GM21825 (cell line): ENCODE results near the gene GRHPR.
"Not testable (repeated sequence)": the region's sequence is repeated elsewhere in the genome, so short reads cannot be mapped to it uniquely, and the experiment has no call there.

Source experiments
- ATAC-seq: cut with Tn5 transposase; IDR thresholded peaks from one replicate; pipeline ENCODE4 v1.9.1; 2021; ENCODE audit warnings: mild to moderate bottlenecking, moderate library complexity; ENCODE audit not compliant: unreplicated experiment

GRHPR gene

GRCh38 chr9:37444890-37445289 lies 22.4 kb downstream of the GRHPR start:
- no peak for ATAC-seq

DNA sequence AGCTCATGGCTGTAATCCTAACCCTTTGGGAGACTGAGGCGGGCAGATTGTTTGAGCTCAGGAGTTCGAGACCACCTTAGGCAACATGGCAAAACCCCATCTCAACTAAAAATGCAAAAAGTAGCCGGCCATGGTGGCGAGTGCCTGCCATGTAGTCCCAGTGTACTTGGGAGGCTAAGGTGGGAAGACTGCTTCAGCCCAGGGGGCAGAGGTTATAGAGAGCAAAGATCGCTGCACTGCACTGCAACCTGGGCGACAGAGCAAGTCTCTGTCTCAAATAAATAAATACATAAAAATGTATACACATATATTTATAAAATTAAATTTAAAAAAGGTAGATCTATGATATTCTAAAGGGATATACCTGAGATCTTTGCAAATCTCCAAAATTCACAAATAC lies 23.3 kb downstream of the GRHPR start:
- no peak for ATAC-seq

DNA sequence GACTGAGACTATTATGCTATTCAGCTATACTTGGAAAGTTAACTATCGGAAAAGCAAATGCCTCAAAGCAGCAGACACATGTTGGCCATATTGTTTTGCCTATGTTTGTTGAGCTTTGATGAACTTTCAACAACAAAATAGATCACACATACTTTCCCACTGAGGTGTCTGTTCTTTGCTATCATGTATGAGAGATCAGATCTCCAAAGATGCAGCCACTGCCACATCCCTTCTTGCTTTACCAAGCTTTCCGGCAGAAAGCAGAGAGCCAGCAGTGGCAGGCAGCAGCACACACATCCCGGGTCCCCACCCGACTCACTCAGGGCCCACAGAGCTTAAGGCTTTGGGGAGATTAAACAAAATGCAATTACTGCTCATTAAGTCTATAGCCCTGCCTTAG lies 23.9 kb downstream of the GRHPR start:
- ATAC-seq, result no peak

DNA sequence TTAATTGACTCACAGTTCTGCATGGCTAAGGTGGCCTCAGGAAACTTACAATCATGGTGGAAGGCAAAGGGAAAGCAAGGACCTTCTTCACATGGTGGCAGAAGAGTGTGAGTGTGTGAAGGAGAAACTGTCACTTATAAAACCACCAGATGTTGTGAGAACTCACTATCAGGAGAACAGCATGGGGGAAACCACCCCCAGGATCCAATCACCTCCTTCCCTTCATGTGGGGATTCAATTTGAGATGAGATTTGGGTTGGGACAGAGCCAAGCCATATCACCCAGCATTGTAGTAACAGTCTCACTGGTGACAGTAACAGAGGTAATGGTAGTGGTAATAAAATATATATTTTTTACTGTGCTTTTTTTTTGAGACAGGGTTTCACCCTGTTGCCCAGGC lies 24.6 kb downstream of the GRHPR start:
- no peak for ATAC-seq

- no peak for ATAC-seq
These were observed 27.6 kb downstream of the GRHPR start for GRCh38 chr9:37449862-37450632.

DNA sequence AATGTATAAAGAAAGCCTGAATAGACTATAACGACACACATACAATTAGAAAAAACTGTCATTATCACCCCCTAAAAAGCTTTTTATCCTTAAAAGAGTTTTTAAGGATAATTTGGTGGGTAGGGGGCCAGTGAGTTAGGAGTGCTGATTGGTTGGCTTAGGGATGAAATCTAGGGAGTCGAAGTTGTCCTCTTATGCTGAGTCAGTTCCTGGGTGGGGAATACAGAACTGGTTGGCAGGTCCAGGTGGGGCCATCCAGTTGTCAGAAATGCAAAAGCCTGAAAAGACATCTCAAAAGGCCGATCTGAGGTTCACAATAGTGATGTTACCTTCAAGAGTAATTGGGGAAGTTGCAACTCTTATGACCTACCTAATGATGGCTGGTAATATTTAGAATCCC lies 29.1 kb downstream of the GRHPR start:
- ATAC-seq, result no peak

GRCh38 chr9:37452611-37453010 lies 30.1 kb downstream of the GRHPR start:
- ATAC-seq, result no peak

- ATAC-seq, result no peak
These were observed 31.3 kb downstream of the GRHPR start for GRCh38 chr9:37453827-37454226.

- no peak for ATAC-seq
These were observed 31.7 kb downstream of the GRHPR start for GRCh38 chr9:37454238-37454637.

- no peak for ATAC-seq
These were observed 33.6 kb downstream of the GRHPR start for GRCh38 chr9:37455884-37456647.

DNA sequence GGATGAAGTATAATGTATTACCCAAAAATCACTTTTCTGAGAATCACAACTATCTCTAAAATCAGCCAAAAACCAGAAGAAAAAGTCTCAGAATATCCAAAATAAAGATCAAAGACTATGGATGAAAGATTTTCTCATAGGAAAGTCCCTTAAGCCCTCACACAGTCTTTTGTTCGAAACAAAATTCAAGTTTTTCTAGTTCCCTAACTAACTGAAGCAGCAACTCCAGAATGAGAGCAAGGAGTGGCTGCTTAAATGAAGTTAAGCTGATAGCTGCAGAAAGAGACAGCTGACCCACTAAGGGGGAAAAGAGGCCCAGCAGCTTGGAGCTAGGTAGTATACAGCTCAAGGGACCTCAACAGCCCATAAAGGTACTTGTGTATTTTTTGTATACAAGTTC lies 34.3 kb downstream of the GRHPR start:
- ATAC-seq, result no peak

DNA sequence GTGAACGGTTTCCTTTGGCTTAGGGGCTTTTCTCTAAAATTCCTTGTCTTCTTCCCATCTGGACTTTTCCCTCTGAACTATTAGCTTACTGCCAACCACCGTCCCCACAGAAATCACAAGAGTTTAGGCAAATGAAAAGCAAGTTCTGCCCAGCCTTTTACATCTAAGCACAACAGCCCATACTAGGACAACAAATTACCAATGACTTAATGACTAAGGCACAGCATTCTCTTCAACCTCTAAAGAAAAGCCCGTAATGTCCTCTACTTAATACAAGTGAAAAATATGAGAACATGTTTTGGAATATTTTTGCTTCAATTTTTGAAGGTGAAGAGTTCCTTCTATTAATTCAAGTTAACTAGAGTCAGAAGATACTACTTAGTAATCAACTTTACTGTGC lies 41.5 kb downstream of the GRHPR start:
- no peak for ATAC-seq

DNA sequence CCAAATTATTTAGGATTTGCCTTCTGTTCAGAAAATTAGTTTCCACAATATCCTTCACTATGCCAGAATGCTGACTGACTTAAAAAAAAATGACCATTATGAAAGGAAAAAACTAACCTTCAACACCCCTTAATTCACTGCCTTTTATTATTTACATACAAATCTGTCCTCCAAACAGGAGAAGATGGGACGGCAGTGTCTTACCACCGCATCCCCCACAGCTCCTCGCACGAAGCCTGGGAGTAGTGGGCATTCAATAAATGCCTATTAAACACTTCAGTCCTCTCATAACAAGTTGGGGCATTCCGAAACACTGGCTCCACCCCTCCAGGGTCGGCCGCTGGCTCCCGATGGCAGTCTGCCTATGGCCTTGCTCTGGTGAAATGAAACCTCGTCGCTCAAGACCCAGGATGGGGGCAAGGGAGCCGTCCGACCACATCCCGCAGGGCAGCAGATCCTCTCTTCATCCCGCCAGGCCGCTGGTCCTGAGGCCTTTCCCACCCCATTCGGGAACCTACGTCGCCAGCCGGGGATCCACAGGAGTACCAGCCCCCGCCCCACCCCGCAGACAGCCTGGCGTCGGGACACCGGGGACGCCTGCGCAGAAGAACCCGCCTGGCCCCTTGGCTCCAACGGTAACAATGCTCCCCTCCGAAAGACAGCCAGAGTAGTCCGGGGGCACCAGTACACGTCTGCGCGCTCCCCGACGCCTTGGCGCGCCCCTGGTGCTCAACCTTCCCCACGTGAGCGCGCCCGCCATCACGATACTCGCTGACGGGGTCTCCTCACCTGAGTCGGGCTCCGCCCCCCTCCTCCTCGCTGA lies 42.1 kb downstream of the GRHPR start:
- ATAC-seq, result peak; percentile 34

DNA sequence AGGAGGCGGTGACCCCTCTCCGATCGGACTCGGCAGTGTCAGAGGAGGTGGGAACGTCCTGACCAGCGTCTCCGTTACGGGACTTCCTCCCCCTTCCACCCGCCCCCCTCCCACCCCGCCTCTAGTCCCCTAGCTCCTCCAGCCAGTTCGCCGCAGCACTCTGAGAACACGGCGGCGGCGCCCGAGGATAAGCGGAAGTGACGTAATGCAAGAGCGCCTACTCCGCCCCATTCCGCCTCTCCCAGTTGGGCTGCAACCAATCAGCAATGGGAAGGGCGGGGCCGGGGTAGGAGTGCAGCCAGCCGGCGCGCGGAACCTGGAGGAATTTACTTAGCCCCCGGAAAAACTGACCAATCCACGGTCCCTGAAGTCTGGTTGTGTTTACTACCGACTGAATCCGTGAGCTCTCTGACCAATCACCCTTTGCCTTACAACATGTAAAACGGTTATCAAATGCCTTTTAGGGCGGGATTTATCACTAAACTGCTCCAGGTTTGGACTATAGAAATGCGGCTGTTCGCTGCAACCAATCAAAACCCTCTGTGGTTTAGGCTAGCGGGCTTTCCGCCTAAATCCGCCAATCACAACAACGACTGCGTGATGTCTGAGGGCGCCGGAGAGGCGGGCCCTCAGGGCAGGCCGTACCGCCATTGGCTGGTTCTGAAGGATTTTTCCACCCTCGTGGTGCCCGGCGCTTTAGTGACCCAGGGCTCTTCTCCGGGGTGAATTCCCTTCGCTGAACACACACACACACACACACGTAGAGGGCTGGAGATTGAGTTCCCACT lies 42.9 kb downstream of the GRHPR start, which contains the start of gene ZBTB5:
Gene ZBTB5, minus strand, starts transcription at position 202 of the 788 bp plus-strand sequence. CDS start 22,899 bp downstream, outside the sequence.
- ATAC-seq, result peak; percentile 73

- ATAC-seq, result peak; percentile 5
These were observed 43.7 kb downstream of the GRHPR start for GRCh38 chr9:37466037-37466709.

DNA sequence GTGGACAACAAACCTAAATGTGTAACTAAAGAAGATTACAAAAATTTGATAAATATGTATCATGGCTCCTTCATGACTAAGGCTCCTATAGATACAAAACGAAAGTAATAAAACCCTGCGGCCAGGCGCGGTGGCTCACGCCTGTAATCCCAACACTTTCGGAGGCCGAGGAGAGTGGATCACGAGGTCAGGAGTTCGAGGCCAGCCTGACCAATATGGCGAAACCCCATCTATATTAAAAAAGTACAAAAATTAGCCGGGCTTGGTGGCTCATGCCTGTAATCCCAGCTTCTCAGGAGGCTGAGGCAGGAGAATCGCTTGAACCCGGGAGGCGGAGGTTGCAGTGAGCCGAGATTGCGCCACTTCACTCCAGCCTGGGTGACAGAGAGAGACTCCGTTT lies 45.0 kb downstream of the GRHPR start:
- not testable (repeated sequence) for ATAC-seq

DNA sequence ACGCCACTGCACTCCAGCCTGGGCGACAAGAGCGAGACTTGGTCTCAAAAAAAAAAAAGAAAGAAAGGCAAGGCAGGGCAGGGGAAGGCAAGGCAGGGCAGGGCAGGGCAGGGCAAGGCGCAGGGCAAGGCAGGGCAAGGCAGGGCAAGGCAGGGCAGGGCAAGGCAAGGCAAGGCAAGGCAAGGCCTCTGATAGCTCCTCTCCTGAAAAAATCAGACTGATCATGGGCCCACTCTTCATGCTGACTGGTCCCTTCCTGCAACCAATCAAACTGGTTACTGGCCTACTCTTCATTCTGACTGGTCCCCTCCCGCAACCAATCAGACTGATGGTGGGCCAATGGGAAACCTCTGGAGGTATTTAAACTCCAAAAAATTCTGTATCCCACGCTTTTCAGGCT lies 46.1 kb downstream of the GRHPR start:
- ATAC-seq, result no peak

DNA sequence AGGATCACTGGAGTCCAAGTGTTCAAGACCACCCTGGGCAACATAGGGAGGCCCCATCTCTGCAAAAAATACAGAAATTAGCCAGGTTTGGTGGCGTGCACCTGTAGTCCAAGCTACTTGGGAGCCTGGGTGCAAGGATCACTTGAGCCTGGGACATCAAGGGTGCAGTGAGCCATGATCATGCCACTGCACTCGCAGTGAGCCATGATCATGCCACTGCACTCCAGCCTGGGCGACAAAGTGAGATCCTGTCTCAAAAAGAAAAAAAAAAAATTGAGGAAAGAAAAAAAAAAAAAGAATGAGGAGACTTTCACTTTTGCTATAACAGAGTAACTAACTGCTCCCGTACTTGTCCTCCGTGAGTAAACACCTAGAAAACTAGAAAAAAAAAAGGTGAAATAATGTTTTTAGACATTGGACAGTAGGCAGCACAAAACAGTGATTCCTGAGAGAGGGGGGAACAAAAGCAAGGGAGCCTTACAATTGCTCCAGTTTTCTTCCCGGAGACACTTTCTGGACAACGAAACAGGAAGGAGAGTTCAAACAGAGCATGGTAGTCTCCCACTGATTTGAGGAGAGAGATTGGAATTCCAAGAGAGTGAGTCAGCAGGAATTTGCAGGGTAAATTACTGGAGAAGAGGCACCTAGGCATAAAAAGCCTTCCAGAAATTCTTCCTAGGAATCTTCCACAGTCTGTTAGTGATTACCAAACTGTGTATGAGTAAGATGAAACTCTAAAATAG lies 49.6 kb downstream of the GRHPR start:
- ATAC-seq, result no peak

- ATAC-seq, result not testable (repeated sequence)
These were observed 51.5 kb downstream of the GRHPR start for GRCh38 chr9:37473982-37474381.
